H1 (cell line): ENCODE data around the gene NEDD4L. TPM values are rescaled to one million over a fixed set of nuclear protein-coding genes. Genes with fewer than 3 reads are reported as not detected.

ENCODE experiments used
- CTCF ChIA-PET: fragments of 300-600 bp; sonication (Branson Sonifier 250); formaldehyde crosslinking; loops from one replicate; lab custom pipeline; 2021; ENCODE audit not compliant: partially characterized antibody; lab: Charles Lee
- POLR2A ChIA-PET: fragments of 300-600 bp; sonication (Branson Sonifier 250); formaldehyde crosslinking; loops from one replicate; lab custom pipeline; 2021; ENCODE audit warnings: inconsistent platforms; ENCODE audit not compliant: partially characterized antibody; lab: Charles Lee
- DNase-seq, 2 experiments: peaks; one replicate each; pipeline versions ENCODE4 v3.0.0 to v3.0.0-alpha.2; 2010 to 2022; ENCODE audit warnings: low spot score in 2 of 2, low read depth in 1 of 2, mixed read lengths in 1 of 2
- FAIRE-seq: peaks from 2 replicates; lab custom pipeline; 2011; peaks lifted over from hg19 to GRCh38; lab: Jason Lieb, UNC
- H2AFZ ChIP-seq: 2 replicates; pipeline ENCODE4 v1.8.1; 2012; ENCODE audit warnings: low read length, inconsistent platforms
- H2AK5ac ChIP-seq: 2 replicates; pipeline ENCODE4 v1.6.1; 2013; ENCODE audit warnings: low read depth, low read length
- H2BK120ac ChIP-seq: replicated peaks from 2 replicates; pipeline ENCODE3; 2013; ENCODE audit warnings: low read depth, low read length, inconsistent platforms
- H2BK12ac ChIP-seq: 2 replicates; pipeline ENCODE4 v1.6.1; 2013; ENCODE audit warnings: low read depth, low read length
- H2BK15ac ChIP-seq: 2 replicates; pipeline ENCODE4 v1.6.1; 2013; ENCODE audit warnings: low read length
- H2BK20ac ChIP-seq: 2 replicates; pipeline ENCODE4 v1.6.1; 2013; ENCODE audit warnings: low read length
- H2BK5ac ChIP-seq: 2 replicates; pipeline ENCODE4 v1.6.1; 2013; ENCODE audit warnings: low read depth, low read length
- H3K14ac ChIP-seq: 2 replicates; pipeline ENCODE4 v1.6.1; 2013; ENCODE audit warnings: inconsistent platforms; ENCODE audit not compliant: insufficient read length
- H3K18ac ChIP-seq: 2 replicates; pipeline ENCODE4 v1.6.1; 2013; ENCODE audit warnings: low read length; ENCODE audit errors: extremely low read depth
- H3K23ac ChIP-seq: 2 replicates; pipeline ENCODE4 v1.6.1; 2013; ENCODE audit warnings: inconsistent platforms; ENCODE audit not compliant: insufficient read length
- H3K23me2 ChIP-seq: 2 replicates; pipeline ENCODE4 v1.6.1; 2013; ENCODE audit warnings: low read depth, low read length
- H3K27ac ChIP-seq: 2 replicates; pipeline ENCODE4 v1.6.1; 2011; ENCODE audit warnings: low read depth, low read length, inconsistent platforms
- H3K27me3 ChIP-seq, 4 experiments: replicated peaks in 1 of 4; 1 replicate in 1 of 4; 2 replicates in 3 of 4; pipeline versions ENCODE4 v1.6.1 to v1.8.1; 2011 to 2013; ENCODE audit warnings: low read length in 3 of 4, mild to moderate bottlenecking in 3 of 4, inconsistent platforms in 2 of 4, mixed read lengths in 2 of 4, moderate library complexity in 1 of 4; ENCODE audit not compliant: control insufficient read depth in 3 of 4, insufficient read depth in 3 of 4; ENCODE audit errors: extremely low read depth in 1 of 4
- H3K36me3 ChIP-seq, 4 experiments: 2 replicates each; pipeline versions ENCODE4 v1.6.1 to v1.8.1; 2011 to 2013; ENCODE audit warnings: mild to moderate bottlenecking in 4 of 4, low read length in 3 of 4, moderate library complexity in 2 of 4, control low read depth in 1 of 4, inconsistent platforms in 1 of 4; ENCODE audit not compliant: insufficient read depth in 4 of 4, control insufficient read depth in 2 of 4
- H3K4ac ChIP-seq: replicated peaks from 2 replicates; pipeline ENCODE3; 2013; ENCODE audit warnings: low read length, low read depth, mixed read lengths, inconsistent platforms; ENCODE audit not compliant: insufficient read length
- H3K4me1 ChIP-seq, 4 experiments: replicated peaks in 1 of 4; 1 replicate in 1 of 4; 2 replicates in 3 of 4; pipeline versions ENCODE4 v1.6.1 to v1.8.1; 2011 to 2013; ENCODE audit warnings: low read length in 3 of 4, inconsistent platforms in 2 of 4, mixed read lengths in 1 of 4; ENCODE audit not compliant: insufficient read depth in 4 of 4, control insufficient read depth in 3 of 4
- H3K4me2 ChIP-seq, 2 experiments: 2 replicates each; pipeline versions ENCODE4 v1.6.1 to v1.8.1; 2011 to 2013; ENCODE audit warnings: low read depth in 2 of 2, low read length in 2 of 2, control low read depth in 1 of 2, inconsistent platforms in 1 of 2, mild to moderate bottlenecking in 1 of 2; ENCODE audit not compliant: insufficient read depth in 1 of 2
- H3K4me3 ChIP-seq, 4 experiments: fragments of 200-600, 300-600 bp in 1 of 4; sonication (generic), shearing (Covaris generic), sonication (Bioruptor Twin) in 1 of 4; 2 replicates each; pipeline versions ENCODE4 v1.5.1 to v1.8.1; 2011 to 2016; ENCODE audit warnings: low read length in 4 of 4, low read depth in 3 of 4, control low read depth in 2 of 4, inconsistent platforms in 2 of 4, mild to moderate bottlenecking in 2 of 4, mixed read lengths in 1 of 4, moderate library complexity in 1 of 4; ENCODE audit not compliant: insufficient read depth in 2 of 4; ENCODE audit errors: extremely low read depth in 1 of 4
- H3K56ac ChIP-seq: replicated peaks from 2 replicates; pipeline ENCODE3; 2013; ENCODE audit warnings: low read depth, mild to moderate bottlenecking, mixed read lengths, low read length, inconsistent platforms; ENCODE audit not compliant: insufficient read length
- H3K79me1 ChIP-seq: 2 replicates; pipeline ENCODE4 v1.6.1; 2013; ENCODE audit warnings: low read depth, low read length, control low read depth
- H3K79me2 ChIP-seq, 2 experiments: 2 replicates each; pipeline versions ENCODE4 v1.6.1 to v1.8.1; 2012 to 2013; ENCODE audit warnings: low read length in 2 of 2, mild to moderate bottlenecking in 2 of 2, inconsistent platforms in 1 of 2; ENCODE audit not compliant: insufficient read depth in 2 of 2, control insufficient read depth in 1 of 2
- H3K9ac ChIP-seq, 4 experiments: replicated peaks in 1 of 4; 1 replicate in 1 of 4; 2 replicates in 3 of 4; pipeline versions ENCODE4 v1.6.1 to v1.8.1; 2011 to 2013; ENCODE audit warnings: low read depth in 3 of 4, low read length in 3 of 4, control low read depth in 2 of 4, mild to moderate bottlenecking in 2 of 4, moderate library complexity in 2 of 4, inconsistent platforms in 1 of 4; ENCODE audit errors: extremely low read depth in 1 of 4
- H3K9me3 ChIP-seq, 2 experiments: 2 replicates each; pipeline versions ENCODE4 v1.6.1 to v1.8.1; 2012 to 2013; ENCODE audit warnings: mild to moderate bottlenecking in 2 of 2, moderate library complexity in 2 of 2, control low read depth in 1 of 2, inconsistent platforms in 1 of 2, low read depth in 1 of 2, low read length in 1 of 2, mixed read lengths in 1 of 2; ENCODE audit not compliant: insufficient read depth in 2 of 2
- H4K20me1 ChIP-seq, 2 experiments: replicated peaks in 1 of 2; 2 replicates each; pipeline versions ENCODE3 to v1.8.1; 2011 to 2013; ENCODE audit warnings: inconsistent platforms in 2 of 2, low read length in 2 of 2, mild to moderate bottlenecking in 1 of 2; ENCODE audit not compliant: insufficient read depth in 2 of 2, control insufficient read depth in 1 of 2
- H4K5ac ChIP-seq: 2 replicates; pipeline ENCODE4 v1.6.1; 2013; ENCODE audit warnings: low read length, low read depth, mixed read lengths, inconsistent platforms; ENCODE audit not compliant: insufficient read length
- H4K8ac ChIP-seq: 2 replicates; pipeline ENCODE4 v1.8.0; 2013; ENCODE audit warnings: mild to moderate bottlenecking, moderate library complexity, low read length, inconsistent platforms; ENCODE audit not compliant: insufficient read depth; ENCODE audit errors: extremely low read depth
- H4K91ac ChIP-seq: replicated peaks from 2 replicates; pipeline ENCODE3; 2013; ENCODE audit warnings: low read length, mixed read lengths, inconsistent platforms; ENCODE audit not compliant: insufficient read length
- ASH2L ChIP-seq: fragments of 200-600, 300-600 bp; sonication (generic); IDR thresholded peaks from one replicate; pipeline ENCODE4 v1.7.1; 2017; ENCODE audit warnings: low read length
- BCL11A ChIP-seq, 2 experiments: IDR thresholded peaks; one replicate each; pipeline ENCODE4 v1.6.1; 2011; ENCODE audit warnings: low read depth in 2 of 2, low read length in 2 of 2, mild to moderate bottlenecking in 2 of 2
- CBX8 ChIP-seq: fragments of 300-800, 300-1000 bp; sonication (generic); IDR thresholded peaks from 2 replicates; pipeline ENCODE4 v1.7.1; 2016; ENCODE audit warnings: low read depth, low read length, borderline replicate concordance
- JUN ChIP-seq: IDR thresholded peaks from 2 replicates; pipeline ENCODE4 v1.6.1; 2011; ENCODE audit warnings: low read depth, mild to moderate bottlenecking, improper control_type of control experiment, low read length
- RBBP5 ChIP-seq: IDR thresholded peaks from 2 replicates; pipeline ENCODE4 v1.7.1; 2012; ENCODE audit warnings: low read depth, mild to moderate bottlenecking, inconsistent platforms, low read length, moderate library complexity, borderline replicate concordance
- WGBS, 2 experiments: shearing (Covaris generic) in 1 of 2; methylation state at CpG; one replicate each; pipeline versions ENCODE4 v1.1.6 to v1.1.7; 2013 to 2015; ENCODE audit warnings: low lambda C conversion rate in 2 of 2, mixed read lengths in 2 of 2, inconsistent platforms in 1 of 2, low coverage in 1 of 2, missing lambda C conversion rate in 1 of 2; ENCODE audit not compliant: insufficient replicate concordance in 2 of 2, insufficient coverage in 1 of 2, insufficient read length in 1 of 2; ENCODE audit errors: extremely low coverage in 1 of 2, missing lambda C conversion rate in 1 of 2; 5-methylcytosine and 5-hydroxymethylcytosine counted together
- polyA plus RNA-seq, 7 experiments: library from polyadenylated mRNA; depleted of rRNA in 3 of 7; stranded (reverse) in 5 of 7; unstranded in 2 of 7; fragments of >200 nt in 5 of 7; fragments of 200-250 nt in 2 of 7; gene quantifications; 1 replicate in 5 of 7; 2 replicates in 1 of 7; 4 replicates in 1 of 7; pipeline versions ENCODE4 v1.2.1 to v1.2.3, GENCODE V29; 2011 to 2013; ENCODE audit warnings: missing spikeins in 2 of 7, mixed read lengths in 2 of 7
- total RNA-seq: library from RNA; stranded (reverse); fragmentation: NEBNext Ultra II Directional; extraction: Animal tissue kit (Norgen Biotek cat#: 25700); gene quantifications from 2 replicates; pipeline ENCODE4 v1.2.1, GENCODE V29; 2021

NEDD4L gene
- total and polyA plus RNA-seq, 2 of the 8 experiments (the other 6 are each of a cell fraction or from before 2014, with no cell fraction given) = 37.3 to 69.8 TPM

DNA sequence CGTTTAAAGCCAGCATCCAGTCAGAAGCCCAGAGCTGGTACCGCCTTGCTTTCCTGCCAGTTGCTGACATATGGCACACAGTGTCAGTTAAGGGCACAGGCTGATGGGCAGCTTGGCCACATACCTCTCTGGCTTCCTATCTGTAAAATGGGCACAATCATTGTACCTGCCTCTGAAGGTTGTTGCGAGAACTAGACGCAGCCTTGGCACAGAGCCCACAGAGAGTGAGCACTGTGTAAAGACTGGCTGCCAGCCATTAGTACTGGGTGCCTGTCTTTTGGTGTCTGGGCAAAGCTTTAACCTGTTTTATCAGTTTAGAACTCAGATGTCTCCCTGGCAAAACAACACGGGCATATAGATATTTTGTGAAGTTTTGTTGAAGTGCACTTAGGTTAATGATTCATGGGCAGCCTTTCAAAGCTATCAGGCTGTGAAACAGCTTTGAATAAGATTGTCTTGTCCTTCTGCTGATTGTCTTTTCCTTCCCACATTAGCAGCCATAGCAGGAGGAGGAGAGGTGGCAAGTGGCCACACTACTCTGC, 269.5 kb downstream of the NEDD4L start:
- POLR2A ChIA-PET = no interaction called here
- no peak overlapping the region for H3K9ac ChIP-seq

More for the DNA sequence above, 269.5 kb downstream of the NEDD4L start:
- TF ChIP-seq CBX8 (no peak), RBBP5 (no peak), ASH2L (no peak), JUN (no peak), BCL11A (IDR thresholded peaks at IDR 0.05; ENCODE audit: low read depth in 2 of 2, low read length in 2 of 2) (no peak)
- Histone ChIP-seq H3K36me3 (no peaks in the 10 kb centered on the region; a peak in 1 of 8 replicates), H3K79me1 (peaks cover 4% of the 10 kb centered on the region; the same call in 1 of the 2 replicates), H3K23me2 (no peaks in the 10 kb centered on the region), H4K91ac (no peak overlapping the region), H3K79me2 (peaks cover 0 to 19% of the 10 kb centered on the region in 2 experiments; a peak in 2 of 4 replicates), H2BK12ac (no peak overlapping the region), H4K20me1 (peaks cover 2 to 8% of the 10 kb centered on the region in 2 experiments), H2AFZ (no peak overlapping the region), H4K8ac (no peak overlapping the region), H3K4me2 (no peak overlapping the region), H3K4ac (no peak overlapping the region), H2BK120ac (no peak overlapping the region), H3K9me3 (no peaks in the 10 kb centered on the region), H3K27me3 (no peaks in the 10 kb centered on the region), H3K4me3 (no peak overlapping the region), H2BK15ac (no peak overlapping the region), H3K23ac (no peak overlapping the region), H3K27ac (no peak overlapping the region), H3K56ac (no peak overlapping the region), H2BK20ac (no peak overlapping the region), H2AK5ac (no peak overlapping the region), H3K14ac (no peak overlapping the region), H2BK5ac (no peak overlapping the region), H4K5ac (no peak overlapping the region), H3K4me1 (peaks cover 0 to 7% (median 3%) of the 10 kb centered on the region in 4 experiments; a peak in 6 of 7 replicates), H3K18ac (no peak overlapping the region)
- CTCF ChIA-PET = interaction anchor here (0.6 to 2.1 kb wide), 6 partner anchors 8 to 120 kb away, joined by 3 to 6 read pairs (median 4); no protein-coding TSS in a partner anchor
- WGBS, 2 experiments = 93% methylated on average over 5 of the region's 5 CpGs; no CpG with 5 or more reads in 1 of the 2 experiments
- FAIRE-seq (no peak), DNase-seq (no peak)
